Measurements from ENCODE around the gene ITIH4.

The ITIH4 gene

DNA sequence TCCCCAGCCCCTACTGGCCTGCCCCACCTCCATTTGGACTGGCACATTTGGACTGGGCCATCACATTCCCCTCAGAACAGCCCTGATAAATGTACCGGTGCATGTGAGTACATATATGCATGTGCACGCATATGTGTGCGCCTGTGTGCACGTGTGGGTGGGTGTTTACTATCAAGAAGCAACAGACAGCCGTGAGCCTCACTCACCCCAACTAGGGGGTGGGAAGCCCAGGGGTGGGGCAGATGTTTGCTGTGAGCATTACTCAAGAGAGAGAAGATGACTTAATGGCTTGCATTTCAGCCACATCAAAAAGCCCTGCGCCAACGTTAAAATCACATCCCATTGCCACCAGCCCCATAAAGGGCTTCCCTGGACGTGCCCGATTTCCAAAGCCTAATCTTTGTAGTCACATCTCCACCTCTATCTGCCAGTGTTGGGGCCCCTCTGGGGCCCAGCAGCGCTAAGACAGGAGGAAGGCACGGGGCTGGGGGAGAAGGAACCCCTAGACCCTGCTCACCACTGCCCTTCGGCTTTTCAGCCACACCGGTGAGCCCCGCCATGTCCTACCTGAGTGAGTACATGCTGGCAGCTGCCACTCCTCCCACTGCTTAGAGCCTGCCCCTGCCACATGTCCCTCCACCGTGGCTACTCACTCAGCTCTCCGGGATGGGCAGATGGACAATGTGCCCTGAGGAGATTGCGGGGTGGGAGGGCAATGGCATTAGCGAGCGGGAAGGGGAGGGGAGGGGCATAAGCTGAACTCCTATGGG is 25.0 kb downstream of the ITIH4 start:
- CTCF ChIA-PET, result no interaction called here

GRCh38 chr3:52801839-52802238 is 28.6 kb downstream of the ITIH4 start:
- H3K36me3 ChIP-seq (ENCODE audit: control insufficient read depth in 2 of 2, insufficient read depth in 1 of 2, low read length in 2 of 2), result no peaks in the 10 kb centered on the region
- no peaks in the 10 kb centered on the region for H3K4me1 ChIP-seq (ENCODE audit: control insufficient read depth, insufficient read depth, low read length)
- ChIA-PET POLR2A (no interaction called here), CTCF (interaction anchor here (0.6 to 1.3 kb wide), 3 partner anchors 30 to 389 kb away, joined by 3 read pairs; no protein-coding TSS in a partner anchor)
- H3K27ac ChIP-seq (ENCODE audit: extremely low read depth, low read depth, low read length), result no peak overlapping the region
- TF ChIP-seq ZNF133 (tag by site-specific recombination; IDR thresholded peaks at IDR 0.05), result no peak
- no peak for TF ChIP-seq ZNF223 (tag by site-specific recombination; IDR thresholded peaks at IDR 0.05)
- no peak for TF ChIP-seq ZNF513 (tag by site-specific recombination; IDR thresholded peaks at IDR 0.05)
- TF ChIP-seq ZBTB7A (tag by site-specific recombination; IDR thresholded peaks at IDR 0.05; ENCODE audit: low read depth), result no peak
- TF ChIP-seq ZFP69B (tag by site-specific recombination; IDR thresholded peaks at IDR 0.05), result no peak
- TF ChIP-seq ZNF24 (tag by site-specific recombination; IDR thresholded peaks at IDR 0.05), result no peak
- TF ChIP-seq ZNF621 (tag by site-specific recombination; IDR thresholded peaks at IDR 0.05), result no peak
- TF ChIP-seq ZNF146 (tag by site-specific recombination; IDR thresholded peaks at IDR 0.05), result no peak
- TF ChIP-seq ZNF529 (tag by site-specific recombination; IDR thresholded peaks at IDR 0.05; ENCODE audit: insufficient replicate concordance), result no peak
- TF ChIP-seq GLIS1 (tag by site-specific recombination; IDR thresholded peaks at IDR 0.05), result no peak
- no peak for TF ChIP-seq GLIS2 (tag by site-specific recombination; IDR thresholded peaks at IDR 0.05)
- H3K9me3 ChIP-seq (ENCODE audit: control insufficient read depth, insufficient read depth, low read depth, low read length), result no peaks in the 10 kb centered on the region
- H3K4me3 ChIP-seq (ENCODE audit: low read depth, low read length), result no peak overlapping the region

More for the DNA sequence above, 25.0 kb downstream of the ITIH4 start:
- Histone ChIP-seq H3K36me3 (ENCODE audit: control insufficient read depth in 2 of 2, insufficient read depth in 1 of 2, low read length in 2 of 2) (no peaks in the 10 kb centered on the region), H3K4me1 (ENCODE audit: control insufficient read depth, insufficient read depth, low read length) (no peaks in the 10 kb centered on the region), H3K9me3 (ENCODE audit: control insufficient read depth, insufficient read depth, low read depth, low read length) (no peaks in the 10 kb centered on the region), H3K4me3 (ENCODE audit: low read depth, low read length) (no peak overlapping the region), H3K27ac (ENCODE audit: extremely low read depth, low read depth, low read length) (no peak overlapping the region)
- TF ChIP-seq ZNF394 (tag by site-specific recombination; IDR thresholded peaks at IDR 0.05; ENCODE audit: borderline replicate concordance) (no peak), ZBTB10 (tag by site-specific recombination; IDR thresholded peaks at IDR 0.05) (no peak), ZNF223 (tag by site-specific recombination; IDR thresholded peaks at IDR 0.05) (no peak), ZNF398 (tag by site-specific recombination; IDR thresholded peaks at IDR 0.05) (no peak), BCL11A (tag by site-specific recombination; IDR thresholded peaks at IDR 0.05; ENCODE audit: low read depth) (no peak), GLI2 (tag by site-specific recombination; IDR thresholded peaks at IDR 0.05; ENCODE audit: borderline replicate concordance, low read depth) (no peak), EGR2 (tag by site-specific recombination; IDR thresholded peaks at IDR 0.05; ENCODE audit: low read depth) (no peak), ZIC2 (tag by site-specific recombination; IDR thresholded peaks at IDR 0.05) (no peak), ZNF140 (tag by site-specific recombination; IDR thresholded peaks at IDR 0.05) (no peak), ZNF19 (tag by site-specific recombination; IDR thresholded peaks at IDR 0.05; ENCODE audit: low read depth) (no peak)
- TF ChIP-seq, protein P1, sequence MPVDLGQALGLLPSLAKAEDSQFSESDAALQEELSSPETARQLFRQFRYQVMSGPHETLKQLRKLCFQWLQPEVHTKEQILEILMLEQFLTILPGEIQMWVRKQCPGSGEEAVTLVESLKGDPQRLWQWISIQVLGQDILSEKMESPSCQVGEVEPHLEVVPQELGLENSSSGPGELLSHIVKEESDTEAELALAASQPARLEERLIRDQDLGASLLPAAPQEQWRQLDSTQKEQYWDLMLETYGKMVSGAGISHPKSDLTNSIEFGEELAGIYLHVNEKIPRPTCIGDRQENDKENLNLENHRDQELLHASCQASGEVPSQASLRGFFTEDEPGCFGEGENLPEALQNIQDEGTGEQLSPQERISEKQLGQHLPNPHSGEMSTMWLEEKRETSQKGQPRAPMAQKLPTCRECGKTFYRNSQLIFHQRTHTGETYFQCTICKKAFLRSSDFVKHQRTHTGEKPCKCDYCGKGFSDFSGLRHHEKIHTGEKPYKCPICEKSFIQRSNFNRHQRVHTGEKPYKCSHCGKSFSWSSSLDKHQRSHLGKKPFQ (tag by site-specific recombination; IDR thresholded peaks at IDR 0.05), result no peak
- POLR2A ChIA-PET, result no interaction called here

Measured in HEK293 (cell line).